ENCODE measurements around the gene TRMT2A.

- no peak for TF ChIP-seq TEAD4 (IDR thresholded peaks at IDR 0.05; ENCODE audit: low read depth, low read length)
- no peak for TF ChIP-seq EP300 (IDR thresholded peaks at IDR 0.05; ENCODE audit: borderline replicate concordance in 1 of 2, low read depth in 2 of 2, low read length in 2 of 2)
- no peak for TF ChIP-seq JUN (IDR thresholded peaks at IDR 0.05; ENCODE audit: low read depth, low read length)
- no peak for TF ChIP-seq CTCF (IDR thresholded peaks at IDR 0.05; ENCODE audit: control extremely low read depth in 1 of 3, insufficient read depth in 1 of 3, low read depth in 1 of 3, low read length in 3 of 3)
- TF ChIP-seq SRF (IDR thresholded peaks at IDR 0.05; ENCODE audit: low read depth, low read length), result no peak
These were observed 30.9 kb downstream of the TRMT2A start for GRCh38 chr22:20086101-20086599.
